GM19328 (cell line): ENCODE measurements around the gene NFS1.
"Not testable (repeated sequence)": the region's sequence is repeated elsewhere in the genome, so short reads cannot be mapped to it uniquely, and the experiment has no call there.

Experiments used
- ATAC-seq: cut with Tn5 transposase; IDR thresholded peaks from one replicate; pipeline ENCODE4 v1.9.1; 2021; ENCODE audit warnings: mild to moderate bottlenecking, moderate library complexity; ENCODE audit not compliant: unreplicated experiment

Gene NFS1

DNA sequence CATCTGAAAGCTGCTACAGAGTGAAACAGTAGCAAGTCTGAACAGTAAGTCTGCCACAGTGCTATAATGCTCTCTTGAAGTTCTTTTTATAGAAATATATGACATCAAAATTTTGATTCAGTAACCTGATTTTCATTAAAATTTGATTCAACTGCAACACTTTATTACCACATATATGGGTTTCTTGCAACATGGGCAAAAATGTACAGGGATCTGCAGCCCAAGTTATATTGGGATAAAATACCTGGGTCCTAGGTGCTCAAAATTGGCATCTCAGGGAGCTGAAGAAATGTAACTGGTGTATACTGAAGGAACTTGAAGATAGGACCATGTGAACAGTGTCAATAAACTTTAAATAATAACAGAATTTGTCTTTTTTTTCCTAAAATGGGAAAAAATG lies 10.9 kb upstream of the NFS1 start:
- ATAC-seq = no peak

DNA sequence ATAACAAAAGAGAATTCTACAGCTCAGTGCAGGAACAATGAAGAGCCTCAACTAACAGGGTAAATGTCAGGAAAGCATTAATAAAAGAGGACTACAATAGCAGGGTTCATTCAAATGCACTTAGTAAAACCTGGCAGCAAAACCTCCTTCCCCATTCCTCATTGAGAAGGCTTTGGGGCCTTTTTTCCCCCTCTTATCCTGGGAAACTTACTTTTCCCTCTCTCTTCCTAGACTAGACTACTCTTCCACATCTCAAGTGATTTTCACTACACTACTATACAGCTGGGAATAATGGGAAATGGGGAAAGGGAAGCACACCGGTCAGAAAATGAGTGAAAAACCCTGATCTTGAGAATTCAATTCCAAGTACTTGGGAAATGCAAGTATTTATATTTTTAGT lies 10.1 kb upstream of the NFS1 start:
- no peak for ATAC-seq

DNA sequence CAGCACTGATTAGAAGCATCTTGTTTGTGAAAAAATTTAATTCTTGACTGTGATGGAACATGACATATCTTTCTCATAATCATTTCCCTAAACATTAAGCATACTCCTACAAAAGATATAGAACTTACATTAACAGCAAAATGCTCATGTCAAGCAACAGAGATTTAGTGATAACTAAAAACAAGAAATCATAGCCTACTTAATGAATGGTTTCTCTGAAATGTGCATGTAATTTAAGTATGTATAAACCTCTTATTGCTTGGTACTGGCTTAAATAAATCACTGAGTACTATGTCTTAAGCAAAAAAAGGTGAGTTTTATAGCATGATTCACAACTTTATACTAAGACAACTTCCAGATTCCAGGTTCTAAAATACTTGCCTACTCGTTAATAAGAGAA lies 9.3 kb upstream of the NFS1 start:
- no peak for ATAC-seq

GRCh38 chr20:35706591-35707529 lies 7.7 kb upstream of the NFS1 start:
- not testable (repeated sequence) for ATAC-seq

DNA sequence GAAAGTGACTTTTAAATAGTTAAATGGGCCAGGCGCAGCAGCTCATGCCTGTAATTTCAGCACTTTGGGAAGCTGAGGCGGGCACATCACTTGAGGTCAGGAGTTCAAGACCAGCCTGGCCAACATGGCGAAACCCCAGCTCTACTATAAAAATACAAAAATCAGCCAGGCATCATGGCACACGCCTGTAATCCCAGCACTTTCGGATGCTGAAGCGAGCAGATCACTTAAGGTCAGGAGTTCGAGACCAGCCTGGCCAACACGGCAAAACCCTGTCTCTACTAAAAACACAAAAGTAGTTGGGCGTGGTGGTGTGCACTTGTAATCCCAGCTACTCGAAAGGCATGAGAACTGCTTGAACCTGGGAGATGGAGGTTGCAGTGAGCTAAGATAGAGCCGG lies 6.7 kb upstream of the NFS1 start:
- ATAC-seq = not testable (repeated sequence)

- ATAC-seq = no peak
Measured at GRCh38 chr20:35704514-35705261, 5.5 kb upstream of the NFS1 start.

GRCh38 chr20:35702824-35703695 lies 3.9 kb upstream of the NFS1 start:
- no peak for ATAC-seq

DNA sequence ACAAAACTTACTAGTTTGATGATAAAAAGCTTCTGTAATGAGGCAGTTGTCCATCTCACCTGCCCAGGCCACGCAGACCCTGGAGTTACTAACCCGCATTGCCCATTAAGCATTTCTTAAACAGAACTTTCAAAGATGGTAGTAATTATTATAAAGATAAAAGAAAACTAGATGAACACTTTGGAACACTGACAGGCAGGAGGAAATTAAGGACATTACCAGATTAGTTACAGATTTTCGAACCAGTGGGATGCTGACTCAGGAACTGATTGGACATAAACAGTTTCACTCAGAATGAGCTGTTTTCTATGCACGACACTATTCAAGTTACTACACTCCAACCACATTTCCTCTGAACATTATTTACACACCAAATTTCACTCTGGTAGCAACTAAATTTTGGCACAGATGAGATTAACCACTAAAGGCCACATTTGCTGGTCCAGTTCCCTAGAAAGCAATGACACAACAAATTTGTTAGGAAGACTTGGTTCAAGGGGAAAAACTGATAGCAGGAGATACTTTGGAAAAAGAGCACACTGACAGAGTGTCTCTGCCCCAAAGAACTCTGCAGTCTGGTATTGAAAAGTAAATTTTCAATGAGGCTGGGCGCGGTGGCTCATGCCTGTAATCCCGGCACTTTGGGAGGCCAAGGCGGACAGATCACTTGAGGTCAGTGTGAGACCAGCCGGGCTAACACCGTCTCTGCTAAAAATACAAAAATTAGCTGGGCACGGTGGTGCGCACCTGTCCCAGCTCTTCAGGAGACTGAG lies 3.1 kb upstream of the NFS1 start:
- no peak for ATAC-seq

GRCh38 chr20:35700625-35701148 lies 1.5 kb upstream of the NFS1 start:
- no peak for ATAC-seq

GRCh38 chr20:35699957-35700624 lies 939 bp upstream of the NFS1 start:
- ATAC-seq = no peak

- peak; percentile 12 for ATAC-seq
Measured at GRCh38 chr20:35698298-35699126, 640 bp downstream of the NFS1 start.

GRCh38 chr20:35697696-35698297 lies 1.4 kb downstream of the NFS1 start:
- no peak for ATAC-seq

DNA sequence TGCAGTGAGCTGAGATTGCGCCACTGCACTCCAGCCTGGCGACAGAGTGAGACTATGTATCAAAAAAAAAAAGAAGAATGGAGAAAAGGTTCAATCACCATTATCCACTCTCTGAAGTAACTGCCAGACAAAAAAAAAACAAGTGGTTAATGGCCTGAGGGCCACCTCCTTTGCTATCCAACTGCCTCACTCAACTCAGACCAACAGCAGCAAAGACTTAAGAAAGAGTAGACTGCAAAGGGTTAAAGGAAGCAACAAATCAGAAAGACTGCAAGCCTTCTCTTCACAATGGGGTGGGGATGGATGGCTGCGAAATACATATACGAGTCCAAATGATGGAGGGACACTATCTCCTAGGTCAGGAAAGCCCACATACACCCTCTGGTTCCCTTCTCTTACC lies 3.2 kb downstream of the NFS1 start:
- no peak for ATAC-seq

DNA sequence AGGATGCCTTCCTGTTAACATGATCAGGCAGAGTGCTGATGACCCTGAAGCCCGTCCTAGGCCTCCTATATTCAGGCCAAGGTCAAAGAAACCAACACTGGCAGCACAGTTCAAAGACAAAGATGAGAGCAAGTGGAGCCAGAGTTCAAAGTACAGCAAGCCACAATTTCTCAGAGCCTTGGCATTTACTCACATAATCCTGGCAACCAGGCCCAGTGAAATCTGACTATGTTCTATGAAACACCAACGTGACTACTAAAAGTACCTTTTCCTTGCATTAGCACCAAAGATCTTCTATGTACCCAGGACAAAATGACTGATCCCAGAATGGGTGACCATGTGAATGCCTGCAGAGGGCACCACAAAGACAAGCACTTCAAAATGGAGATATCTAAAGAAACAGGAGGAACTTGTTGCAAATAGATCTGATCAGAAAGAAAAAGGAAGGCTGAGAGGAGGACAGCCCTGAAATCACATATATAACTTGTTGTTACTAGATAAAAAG lies 3.9 kb downstream of the NFS1 start:
- ATAC-seq = no peak

- no peak for ATAC-seq
Measured at GRCh38 chr20:35690265-35690664, 8.9 kb downstream of the NFS1 start.

- ATAC-seq = not testable (repeated sequence)
Measured at GRCh38 chr20:35686872-35687271, 12.3 kb downstream of the NFS1 start.

GRCh38 chr20:35685368-35685767 lies 13.8 kb downstream of the NFS1 start:
- ATAC-seq = not testable (repeated sequence)

DNA sequence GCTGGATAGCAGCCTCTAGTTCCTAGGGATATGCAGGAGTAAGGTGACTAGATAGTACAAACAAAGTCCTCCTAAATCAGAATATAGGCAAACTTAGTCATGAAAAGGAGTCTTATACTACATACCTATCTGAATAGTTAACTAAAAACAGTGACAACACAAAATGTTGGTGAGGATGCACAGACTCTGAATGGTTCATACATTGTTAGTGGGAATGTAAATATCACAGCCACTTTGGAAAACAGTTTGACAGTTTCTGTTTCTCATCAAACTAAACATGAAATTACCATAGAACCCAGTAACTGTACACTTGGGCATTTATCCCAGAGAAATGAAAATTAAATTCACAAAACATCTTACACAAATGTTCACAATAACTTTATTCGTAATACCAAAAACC lies 17.2 kb downstream of the NFS1 start:
- no peak for ATAC-seq
